Endothelial cell of umbilical vein (primary cell): ENCODE data around the gene CCDC15.

Source experiments
- EZH2 ChIP-seq: IDR thresholded peaks from 2 replicates; pipeline ENCODE4 v1.6.1; 2012; ENCODE audit warnings: borderline replicate concordance, low read depth, mild to moderate bottlenecking, moderate library complexity, low read length, inconsistent platforms; ENCODE audit not compliant: severe bottlenecking
- FOS ChIP-seq: IDR thresholded peaks from 2 replicates; pipeline ENCODE4 v1.6.1; 2011; ENCODE audit warnings: mild to moderate bottlenecking, low read length, moderate library complexity, borderline replicate concordance; ENCODE audit not compliant: insufficient read depth
- GATA2 ChIP-seq: IDR thresholded peaks from 2 replicates; pipeline ENCODE4 v1.7.0; 2011; ENCODE audit warnings: low read depth, mild to moderate bottlenecking, moderate library complexity, mixed read lengths, low read length; ENCODE audit not compliant: insufficient read length, insufficient read depth
- POLR2AphosphoS5 ChIP-seq: IDR thresholded peaks from 2 replicates; pipeline ENCODE4 v1.6.1; 2012; ENCODE audit warnings: low read depth, mild to moderate bottlenecking, control low read depth, low read length, moderate library complexity; ENCODE audit not compliant: insufficient read depth
- TF ChIP-seq, protein P1 (sequence below), 2 donors: IDR thresholded peaks; 1 replicate in 1 of 2; 2 replicates in 1 of 2; pipeline ENCODE4 v1.5.1; 2011; ENCODE audit warnings: low read length in 2 of 2, mild to moderate bottlenecking in 2 of 2, moderate library complexity in 2 of 2, control low read depth in 1 of 2, inconsistent platforms in 1 of 2, low read depth in 1 of 2; ENCODE audit not compliant: insufficient read depth in 1 of 2; ENCODE audit errors: extremely low read depth in 1 of 2
- TF ChIP-seq, protein P2 (sequence below): IDR thresholded peaks from 2 replicates; pipeline ENCODE4 v1.6.1; 2011; ENCODE audit not compliant: insufficient read depth, insufficient read length

DNA sequence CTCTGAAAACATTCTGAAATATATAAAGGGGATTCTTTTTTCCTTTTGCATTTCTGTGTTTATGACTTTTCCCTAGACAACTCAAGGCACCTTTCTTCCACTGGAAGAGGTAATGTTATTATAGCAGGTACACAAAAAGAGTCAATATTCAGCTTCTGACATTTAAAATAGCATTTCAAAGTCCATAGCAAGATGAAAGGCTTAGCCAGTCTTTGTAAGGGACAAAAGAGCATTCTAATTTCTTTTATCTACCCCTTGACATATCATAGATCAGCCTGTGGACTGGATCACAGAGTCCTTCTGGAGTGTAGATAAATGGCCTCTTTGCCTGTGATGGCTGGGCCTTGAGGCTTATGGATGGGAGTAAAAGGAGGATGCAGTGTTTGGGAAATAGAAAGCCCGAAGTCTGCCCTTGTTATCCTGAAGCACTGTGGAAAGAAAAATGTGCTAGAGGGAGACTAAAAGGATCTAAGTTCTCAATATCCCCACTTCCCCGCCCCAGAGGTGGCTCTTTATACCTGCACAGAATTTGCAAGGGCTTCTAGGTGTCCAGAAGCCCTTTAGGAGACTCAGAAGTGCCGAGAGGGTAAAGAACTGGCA lies 16.6 kb upstream of the CCDC15 start:
- TF ChIP-seq, protein P1, sequence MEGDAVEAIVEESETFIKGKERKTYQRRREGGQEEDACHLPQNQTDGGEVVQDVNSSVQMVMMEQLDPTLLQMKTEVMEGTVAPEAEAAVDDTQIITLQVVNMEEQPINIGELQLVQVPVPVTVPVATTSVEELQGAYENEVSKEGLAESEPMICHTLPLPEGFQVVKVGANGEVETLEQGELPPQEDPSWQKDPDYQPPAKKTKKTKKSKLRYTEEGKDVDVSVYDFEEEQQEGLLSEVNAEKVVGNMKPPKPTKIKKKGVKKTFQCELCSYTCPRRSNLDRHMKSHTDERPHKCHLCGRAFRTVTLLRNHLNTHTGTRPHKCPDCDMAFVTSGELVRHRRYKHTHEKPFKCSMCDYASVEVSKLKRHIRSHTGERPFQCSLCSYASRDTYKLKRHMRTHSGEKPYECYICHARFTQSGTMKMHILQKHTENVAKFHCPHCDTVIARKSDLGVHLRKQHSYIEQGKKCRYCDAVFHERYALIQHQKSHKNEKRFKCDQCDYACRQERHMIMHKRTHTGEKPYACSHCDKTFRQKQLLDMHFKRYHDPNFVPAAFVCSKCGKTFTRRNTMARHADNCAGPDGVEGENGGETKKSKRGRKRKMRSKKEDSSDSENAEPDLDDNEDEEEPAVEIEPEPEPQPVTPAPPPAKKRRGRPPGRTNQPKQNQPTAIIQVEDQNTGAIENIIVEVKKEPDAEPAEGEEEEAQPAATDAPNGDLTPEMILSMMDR (IDR thresholded peaks at IDR 0.05; ENCODE audit: extremely low read depth in 1 of 2, insufficient read depth in 1 of 2, low read depth in 1 of 2, low read length in 2 of 2) = no peak
- TF ChIP-seq EZH2 (no peak), GATA2 (no peak), FOS (no peak), POLR2AphosphoS5 (no peak)
- TF ChIP-seq, protein P2, sequence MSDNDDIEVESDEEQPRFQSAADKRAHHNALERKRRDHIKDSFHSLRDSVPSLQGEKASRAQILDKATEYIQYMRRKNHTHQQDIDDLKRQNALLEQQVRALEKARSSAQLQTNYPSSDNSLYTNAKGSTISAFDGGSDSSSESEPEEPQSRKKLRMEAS = no peak
